GM18951 (cell line): Measurements from ENCODE around the gene KBTBD4.
"Not testable (repeated sequence)": the region's sequence is repeated elsewhere in the genome, so short reads cannot be mapped to it uniquely, and the experiment has no call there.

Experiments
- POLR2A ChIP-seq: IDR thresholded peaks from 4 replicates; pipeline ENCODE4 v1.6.1; 2011; ENCODE audit warnings: mild to moderate bottlenecking; ENCODE audit not compliant: insufficient read length, insufficient read depth; ENCODE audit errors: extremely low read depth
- in situ Hi-C: fragments of 300-500 bp; cut with MboI; formaldehyde crosslinking; loops from one replicate; pipeline ENCODE4 v1.12.0; 2022; ENCODE audit warnings: low sequenced_read_pairs, mixed read lengths, inconsistent platforms; ENCODE audit not compliant: unreplicated experiment

Gene KBTBD4

DNA sequence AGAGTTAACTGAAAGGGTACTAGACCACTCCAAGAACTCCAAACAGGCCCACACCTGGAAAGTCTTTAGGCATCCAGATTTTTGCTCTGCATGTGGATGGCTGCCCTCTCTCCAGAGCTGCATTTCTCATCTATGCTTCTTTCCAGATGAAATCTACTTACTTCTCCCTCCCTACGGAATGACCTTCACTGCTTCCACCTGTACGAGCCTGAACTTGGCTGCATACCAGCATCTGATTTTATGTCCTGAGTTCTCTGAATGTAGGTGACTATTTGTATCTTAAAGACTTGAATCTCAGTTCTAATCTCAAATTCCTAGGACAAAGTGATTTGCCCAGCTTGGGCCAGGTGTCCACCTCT is 39.1 kb downstream of the KBTBD4 start:
- TF ChIP-seq POLR2A: no peak
- in situ Hi-C loops: no loop called here

DNA sequence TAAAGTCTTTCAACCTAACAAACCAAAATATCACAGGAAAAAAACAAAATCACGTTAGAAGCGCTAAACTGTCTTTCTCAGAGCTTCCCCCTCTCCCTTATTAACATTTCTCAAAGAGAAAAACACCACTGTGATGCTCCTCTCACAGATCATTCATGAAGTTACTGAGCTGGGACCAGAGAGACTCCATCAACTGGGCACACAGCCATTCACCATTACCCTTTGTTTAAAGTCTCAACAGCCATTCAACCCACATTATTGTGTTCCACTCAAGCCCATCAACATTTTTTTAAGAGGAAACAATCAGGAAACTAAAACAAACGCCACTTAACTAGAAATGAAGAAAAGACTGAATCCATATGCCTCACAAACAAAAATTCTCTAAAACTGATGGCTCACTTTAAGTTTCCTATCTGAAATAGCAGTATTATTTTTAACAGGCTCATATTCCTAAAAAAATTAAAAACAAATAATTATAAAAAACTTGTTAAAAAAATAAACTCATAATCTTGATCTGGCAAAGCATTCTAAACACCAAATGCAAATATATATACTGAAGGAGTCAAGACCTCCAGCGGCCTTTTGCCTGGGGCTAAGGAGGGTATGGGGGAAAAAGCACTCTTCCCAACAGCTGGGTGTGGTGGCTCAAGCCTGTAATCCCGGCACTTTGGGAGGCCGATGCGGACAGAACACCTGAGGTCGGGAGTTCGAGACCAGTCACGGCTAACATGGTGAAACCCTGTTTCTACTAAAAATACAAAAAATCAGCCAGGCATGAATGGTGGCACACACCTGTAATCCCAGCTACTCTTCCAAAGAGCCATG is 39.8 kb downstream of the KBTBD4 start:
- TF ChIP-seq POLR2A: no peak
- in situ Hi-C loops: no loop called here

DNA sequence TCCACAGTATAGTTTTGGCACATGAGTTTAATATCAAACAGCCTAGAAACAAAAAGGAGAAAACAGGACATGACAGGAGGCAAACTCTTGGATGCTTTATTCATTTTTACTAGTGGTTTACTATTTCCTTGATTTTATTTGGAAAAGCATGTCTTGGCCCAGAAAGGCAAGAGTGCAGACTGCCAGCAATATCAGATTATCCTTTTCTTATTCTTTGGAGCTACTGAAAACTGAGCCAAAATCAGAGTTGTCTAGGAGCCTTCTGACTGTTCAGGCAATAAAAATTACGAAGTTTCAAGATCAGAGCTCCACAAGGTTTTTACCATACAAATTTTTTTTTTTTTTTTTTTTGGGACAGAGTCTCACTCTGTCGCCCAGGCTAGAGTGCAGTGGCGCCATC is 41.9 kb downstream of the KBTBD4 start:
- in situ Hi-C loops: no loop called here
- TF ChIP-seq POLR2A: no peak

DNA sequence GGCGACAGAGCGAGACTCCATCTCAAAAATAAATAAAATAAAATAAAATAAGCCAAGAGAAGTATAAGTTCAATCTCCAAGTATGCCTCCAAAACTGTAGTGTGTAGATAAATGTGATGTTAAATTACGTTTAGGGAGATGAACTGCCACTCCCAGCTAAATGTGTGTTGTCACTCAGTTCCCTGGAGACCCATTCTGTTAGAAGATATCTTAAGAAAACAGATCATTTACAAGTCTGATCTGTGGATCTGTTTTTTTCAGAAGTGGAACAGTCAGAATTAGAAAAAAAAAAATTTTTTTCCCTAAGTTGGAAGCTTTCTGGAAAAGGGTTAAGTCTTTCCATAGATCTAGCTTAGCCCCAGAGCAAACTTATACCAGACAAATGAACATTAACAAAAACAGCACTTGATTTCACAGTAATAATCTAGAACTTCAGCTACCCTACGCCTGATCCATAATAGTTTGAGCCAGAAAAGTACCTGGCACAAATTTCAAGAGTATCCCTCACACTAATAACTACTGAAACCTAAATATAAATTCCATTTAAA is 44.0 kb downstream of the KBTBD4 start:
- TF ChIP-seq POLR2A: no peak
- in situ Hi-C loops: no loop called here

DNA sequence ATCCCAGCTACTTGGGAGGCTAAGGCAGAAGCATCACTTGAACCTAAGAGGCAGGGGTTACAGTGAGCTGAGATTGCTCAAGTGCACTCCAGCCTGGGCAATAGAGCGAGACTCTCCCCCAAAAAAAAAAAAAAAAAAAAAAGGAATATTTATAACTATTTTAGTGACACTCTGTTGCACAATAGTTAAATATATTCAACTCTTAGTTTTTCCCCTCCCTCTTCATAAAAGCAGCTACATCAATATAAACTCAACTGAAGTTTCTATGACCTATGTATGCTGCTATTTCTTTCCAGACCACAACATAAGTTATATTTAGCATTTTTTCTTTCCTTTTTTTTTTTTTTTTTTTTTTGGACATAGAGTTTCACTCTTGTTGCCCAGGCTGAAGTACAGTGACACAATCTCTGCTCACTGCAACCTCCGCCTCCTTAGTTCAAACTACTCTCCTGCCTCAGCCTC is 45.0 kb downstream of the KBTBD4 start:
- in situ Hi-C loops: no loop called here

DNA sequence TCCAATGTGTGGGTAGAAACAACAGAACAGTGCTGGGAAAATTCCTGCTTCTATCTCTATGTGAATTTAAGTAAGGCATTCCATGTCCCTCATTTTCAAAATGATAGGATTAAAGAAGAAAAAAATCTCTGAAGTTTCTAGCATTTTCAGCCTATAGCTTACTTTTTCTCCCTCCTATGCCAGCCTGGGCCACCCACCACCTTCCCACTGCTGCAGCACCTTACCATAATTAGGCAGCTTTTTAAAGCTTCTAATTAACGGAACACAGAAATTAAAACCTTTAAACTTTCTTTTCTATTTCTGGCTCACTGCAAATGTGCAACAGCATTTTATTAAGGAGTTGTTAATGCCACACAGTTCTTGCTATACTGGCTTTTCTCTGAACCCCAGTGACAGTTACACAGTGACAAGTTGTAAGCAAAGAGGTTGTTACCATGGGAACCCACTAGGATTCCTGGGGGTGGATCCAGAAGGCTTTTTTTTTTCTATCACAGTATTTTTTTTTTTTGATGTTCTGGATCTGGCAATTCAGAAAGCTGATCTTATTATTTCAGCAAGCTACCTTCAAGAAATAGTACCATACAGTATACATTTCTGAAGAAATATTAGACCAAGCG is 46.1 kb downstream of the KBTBD4 start:
- in situ Hi-C loops: no loop called here
- no peak for TF ChIP-seq POLR2A

More for the DNA sequence above, 45.0 kb downstream of the KBTBD4 start:
- no peak for TF ChIP-seq POLR2A

DNA sequence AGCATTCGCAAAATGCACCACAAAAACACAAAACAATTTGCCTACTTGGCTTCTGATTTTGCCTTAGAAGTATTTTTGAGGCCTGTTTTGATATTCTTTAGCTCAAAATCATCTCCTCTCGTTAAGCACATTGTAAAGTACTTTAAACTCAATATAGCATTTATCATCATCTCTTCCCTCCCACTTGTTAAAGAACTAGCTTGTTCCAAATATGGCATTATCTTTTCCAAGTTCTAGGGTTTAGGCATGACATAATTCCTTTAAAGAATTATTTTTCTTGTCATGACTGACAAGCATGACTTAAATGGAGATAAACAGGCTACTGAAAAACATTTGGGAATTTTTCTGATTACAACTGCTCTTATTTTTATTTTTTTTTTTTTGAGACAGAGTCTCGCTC is 47.1 kb downstream of the KBTBD4 start:
- in situ Hi-C loops: no loop called here
- no peak for TF ChIP-seq POLR2A

DNA sequence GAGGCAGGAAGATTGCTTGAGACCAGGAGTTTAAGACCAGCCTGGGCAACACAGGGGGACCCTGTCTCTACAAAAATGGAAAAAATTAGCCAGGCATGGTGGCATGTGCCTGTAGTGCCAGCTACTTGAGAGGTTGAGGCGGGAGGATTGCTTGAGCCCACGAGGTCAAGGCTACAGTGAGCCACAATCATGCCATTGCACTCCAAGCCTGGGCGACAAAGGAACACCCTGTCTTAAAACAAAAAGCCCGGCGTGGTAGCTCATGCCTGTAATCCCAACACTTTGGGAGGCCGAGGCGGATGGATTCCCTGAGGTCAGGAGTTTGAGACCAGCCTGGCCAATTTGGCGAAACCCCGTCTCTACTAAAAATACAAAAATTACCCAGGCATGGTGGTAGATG is 48.0 kb downstream of the KBTBD4 start:
- in situ Hi-C loops: not testable (repeated sequence)

DNA sequence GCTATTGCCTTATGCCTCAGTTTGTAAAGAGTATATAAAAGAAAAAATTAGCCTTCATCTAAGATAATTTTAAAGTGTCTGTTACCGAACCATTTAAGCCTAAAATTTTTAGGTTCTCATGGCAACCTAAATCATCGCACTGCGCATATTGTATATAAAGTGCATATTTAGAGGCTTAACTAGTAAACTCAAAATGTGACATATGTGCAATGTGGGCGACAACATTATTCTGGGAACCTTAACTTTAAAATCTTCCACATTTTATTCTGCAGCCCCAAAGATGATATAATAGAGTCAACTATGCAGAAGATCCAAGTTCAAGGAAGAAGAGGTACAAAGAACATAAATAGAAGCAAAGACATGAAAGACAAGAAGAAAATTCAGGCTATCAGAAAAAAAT is 48.8 kb downstream of the KBTBD4 start:
- no peak for TF ChIP-seq POLR2A
- in situ Hi-C loops: no loop called here

DNA sequence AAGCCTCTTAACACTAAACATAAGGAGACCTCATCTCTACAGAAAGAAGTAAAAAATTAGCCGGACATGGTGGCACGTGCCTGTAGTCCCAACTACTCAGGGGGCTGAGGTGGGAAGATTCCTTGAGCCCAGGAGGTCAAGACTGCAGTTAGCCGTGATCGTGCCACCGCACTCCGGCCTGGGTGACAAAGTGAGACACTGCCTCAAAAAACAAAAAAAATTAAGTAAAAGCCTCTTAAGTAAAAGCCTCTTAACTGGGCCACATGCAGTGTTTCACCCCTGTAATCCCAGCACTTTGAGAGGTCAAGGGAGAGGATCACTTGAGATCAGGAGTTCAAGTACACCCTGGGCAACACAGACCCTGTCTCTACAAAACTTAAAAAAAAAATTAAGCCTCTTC is 51.6 kb downstream of the KBTBD4 start:
- in situ Hi-C loops: no loop called here
- TF ChIP-seq POLR2A: no peak

DNA sequence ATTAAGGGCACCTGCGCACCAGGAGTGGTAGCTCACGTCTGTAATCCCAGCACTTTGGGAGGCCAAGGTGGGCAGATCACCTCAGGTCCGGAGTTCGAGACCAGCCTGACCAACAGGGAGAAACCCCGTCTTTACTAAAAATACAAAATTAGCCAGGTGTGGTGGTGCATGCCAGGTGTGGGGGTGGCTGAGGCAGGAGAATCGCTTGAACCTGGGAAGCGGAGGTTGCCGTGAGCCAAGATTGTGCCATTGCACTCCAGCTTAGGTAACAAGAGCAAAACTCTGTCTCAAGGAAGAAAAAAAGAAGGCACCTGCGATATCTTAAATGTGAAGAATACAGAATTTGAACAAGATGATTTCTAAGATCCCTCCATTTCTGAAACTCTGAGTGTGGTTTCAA is 52.7 kb downstream of the KBTBD4 start:
- in situ Hi-C loops: not testable (repeated sequence)

DNA sequence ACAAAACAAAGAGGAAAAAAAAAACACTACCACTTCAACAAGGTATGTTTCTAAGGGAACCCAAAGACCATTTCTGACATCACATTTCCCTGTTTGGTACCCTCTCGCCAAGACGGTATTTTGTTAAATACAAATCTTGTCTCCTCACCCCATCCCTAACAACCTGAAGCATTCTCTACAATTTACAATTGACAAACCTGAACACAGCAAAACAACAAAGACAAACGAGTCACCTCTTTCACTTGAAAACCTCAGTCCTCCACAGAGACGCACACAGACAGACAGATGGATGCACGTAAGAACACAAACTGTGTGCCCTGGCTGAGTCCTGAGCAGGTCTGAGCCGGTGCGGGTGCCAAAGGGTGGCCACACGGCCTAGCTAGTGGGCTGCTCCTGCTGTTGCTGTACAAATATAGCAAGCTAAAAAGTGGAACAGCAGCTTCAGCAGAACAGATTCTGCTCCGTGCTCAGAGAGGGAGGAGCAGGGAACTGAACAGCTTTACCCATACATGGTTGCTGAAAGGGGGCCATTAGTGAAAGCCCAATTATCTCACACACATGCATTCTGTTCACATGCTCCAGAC is 54.4 kb downstream of the KBTBD4 start:
- in situ Hi-C loops: no loop called here
- TF ChIP-seq POLR2A: no peak

DNA sequence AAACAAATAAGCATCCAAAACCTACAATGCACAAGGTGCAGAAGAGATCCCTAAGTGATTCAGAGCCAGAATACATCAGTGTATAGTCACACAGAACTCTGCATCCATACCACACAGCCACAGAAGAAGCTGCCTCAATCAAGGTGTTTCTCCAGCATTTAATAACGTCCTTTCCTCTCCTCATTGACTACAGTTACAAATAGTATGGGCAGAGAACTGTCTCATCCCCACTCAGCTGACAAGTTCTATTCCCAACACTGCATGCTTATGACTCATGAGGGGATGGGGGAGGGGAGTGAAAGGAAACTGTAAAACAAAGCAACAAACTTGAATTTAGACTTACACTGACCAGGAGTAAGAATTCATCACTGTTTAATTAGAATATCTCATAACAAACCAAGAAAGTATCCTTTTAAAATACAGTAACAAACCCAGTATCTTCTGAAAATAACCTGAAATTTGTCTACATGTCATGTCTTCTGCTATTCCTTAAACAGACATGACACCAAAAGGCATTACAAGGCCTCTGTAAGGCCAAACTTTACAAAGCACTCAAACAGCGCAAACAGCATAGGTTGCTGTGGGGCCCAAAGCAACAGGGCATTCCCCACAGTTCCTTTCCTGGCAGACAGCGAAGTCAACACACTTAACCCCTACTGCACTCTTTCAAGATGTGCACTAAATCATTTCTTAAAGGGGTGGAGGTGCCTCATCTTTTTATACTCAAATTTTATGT is 55.1 kb downstream of the KBTBD4 start:
- no peak for TF ChIP-seq POLR2A
- in situ Hi-C loops: no loop called here
